Measurements from ENCODE around the gene DCC. TPM values are rescaled to one million over a fixed set of nuclear protein-coding genes. Genes with fewer than 3 reads are reported as not detected.

Gene DCC
- total RNA-seq, 1 donor from 2014 or later: 14.7 TPM

DNA sequence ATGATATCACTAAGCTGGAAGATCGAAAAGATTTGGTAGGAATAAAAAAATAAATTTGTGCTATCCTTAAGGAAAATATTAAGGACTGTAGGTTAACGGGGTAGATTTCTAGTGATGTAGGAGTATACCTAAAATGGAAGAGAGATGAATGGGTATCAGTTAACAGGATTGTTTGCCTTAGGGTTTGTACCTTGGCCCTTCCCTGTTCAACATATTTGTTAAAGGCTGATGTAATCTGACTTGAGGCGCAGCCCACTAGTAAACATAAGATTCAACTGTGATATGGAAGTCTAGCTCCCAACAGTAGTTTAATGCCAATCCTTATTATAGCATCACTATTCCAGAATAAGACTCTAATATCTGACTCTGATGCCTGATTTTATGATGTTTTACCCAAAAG, 685.2 kb downstream of the DCC start:
- Mint-ChIP-seq H3K9me3 (ENCODE audit: unreplicated experiment) (no peaks in the 10 kb centered on the region), H3K4me1 (ENCODE audit: unreplicated experiment) (no peaks in the 10 kb centered on the region), H3K27me3 (ENCODE audit: unreplicated experiment) (peaks cover 2% of the 10 kb centered on the region), H3K4me3 (ENCODE audit: unreplicated experiment) (no peak overlapping the region), H3K36me3 (ENCODE audit: low read depth, unreplicated experiment) (no peaks in the 10 kb centered on the region), H3K27ac (ENCODE audit: unreplicated experiment) (no peak overlapping the region)
- TF ChIP-seq, protein P1, sequence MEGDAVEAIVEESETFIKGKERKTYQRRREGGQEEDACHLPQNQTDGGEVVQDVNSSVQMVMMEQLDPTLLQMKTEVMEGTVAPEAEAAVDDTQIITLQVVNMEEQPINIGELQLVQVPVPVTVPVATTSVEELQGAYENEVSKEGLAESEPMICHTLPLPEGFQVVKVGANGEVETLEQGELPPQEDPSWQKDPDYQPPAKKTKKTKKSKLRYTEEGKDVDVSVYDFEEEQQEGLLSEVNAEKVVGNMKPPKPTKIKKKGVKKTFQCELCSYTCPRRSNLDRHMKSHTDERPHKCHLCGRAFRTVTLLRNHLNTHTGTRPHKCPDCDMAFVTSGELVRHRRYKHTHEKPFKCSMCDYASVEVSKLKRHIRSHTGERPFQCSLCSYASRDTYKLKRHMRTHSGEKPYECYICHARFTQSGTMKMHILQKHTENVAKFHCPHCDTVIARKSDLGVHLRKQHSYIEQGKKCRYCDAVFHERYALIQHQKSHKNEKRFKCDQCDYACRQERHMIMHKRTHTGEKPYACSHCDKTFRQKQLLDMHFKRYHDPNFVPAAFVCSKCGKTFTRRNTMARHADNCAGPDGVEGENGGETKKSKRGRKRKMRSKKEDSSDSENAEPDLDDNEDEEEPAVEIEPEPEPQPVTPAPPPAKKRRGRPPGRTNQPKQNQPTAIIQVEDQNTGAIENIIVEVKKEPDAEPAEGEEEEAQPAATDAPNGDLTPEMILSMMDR (IDR thresholded peaks at IDR 0.05; ENCODE audit: unreplicated experiment): no peak
- DNase-seq (ENCODE audit: low spot score): no peak

DNA sequence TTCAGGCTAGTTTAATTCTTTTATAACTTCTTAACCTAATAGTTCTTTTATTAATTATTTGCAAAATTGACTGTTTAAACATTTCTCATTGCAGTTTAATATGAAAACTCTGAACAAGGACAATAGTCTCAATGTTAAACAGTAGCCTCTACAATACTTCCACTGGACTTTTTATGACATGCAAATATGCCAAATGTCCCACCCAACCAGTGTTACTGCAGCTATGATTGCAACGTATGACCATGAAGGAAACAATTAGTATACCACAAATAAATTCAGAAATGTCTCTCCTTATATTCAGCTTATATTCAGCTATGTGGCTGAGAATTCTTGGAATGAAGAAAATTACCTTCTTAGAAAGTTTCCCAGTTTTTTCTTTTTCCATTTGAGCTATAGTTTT, 688.6 kb downstream of the DCC start:
- H3K4me1 Mint-ChIP-seq (ENCODE audit: unreplicated experiment): no peaks in the 10 kb centered on the region
- TF ChIP-seq, protein P1 (IDR thresholded peaks at IDR 0.05; ENCODE audit: unreplicated experiment): no peak
- no peak overlapping the region for H3K4me3 Mint-ChIP-seq (ENCODE audit: unreplicated experiment)
- DNase-seq (ENCODE audit: low spot score): no peak
- no peaks in the 10 kb centered on the region for H3K36me3 Mint-ChIP-seq (ENCODE audit: low read depth, unreplicated experiment)
- no peak overlapping the region for H3K27ac Mint-ChIP-seq (ENCODE audit: unreplicated experiment)
- peaks cover 2% of the 10 kb centered on the region for H3K27me3 Mint-ChIP-seq (ENCODE audit: unreplicated experiment)
- no peaks in the 10 kb centered on the region for H3K9me3 Mint-ChIP-seq (ENCODE audit: unreplicated experiment)

DNA sequence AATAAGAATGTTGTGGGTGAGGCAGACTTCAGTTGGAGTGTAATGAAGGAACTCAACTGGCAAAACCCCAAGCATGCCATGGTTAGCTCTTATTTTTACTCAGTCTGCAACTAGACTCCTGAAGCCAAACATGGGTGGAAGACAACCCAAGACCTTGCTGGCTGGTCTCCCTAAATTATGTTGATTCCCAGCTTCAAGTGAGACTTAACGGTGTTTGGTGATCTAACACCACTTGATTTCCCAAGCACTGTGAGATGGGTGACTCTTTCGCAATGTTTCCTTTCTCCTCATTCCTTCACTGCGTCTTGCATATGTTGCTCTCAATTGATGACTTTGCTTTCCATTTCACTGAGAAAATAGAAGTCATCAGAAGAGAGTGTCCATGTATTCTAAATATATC, 693.1 kb downstream of the DCC start:
- TF ChIP-seq, protein P1 (IDR thresholded peaks at IDR 0.05; ENCODE audit: unreplicated experiment): no peak
- Mint-ChIP-seq H3K9me3 (ENCODE audit: unreplicated experiment) (no peaks in the 10 kb centered on the region), H3K27ac (ENCODE audit: unreplicated experiment) (no peak overlapping the region)

DNA sequence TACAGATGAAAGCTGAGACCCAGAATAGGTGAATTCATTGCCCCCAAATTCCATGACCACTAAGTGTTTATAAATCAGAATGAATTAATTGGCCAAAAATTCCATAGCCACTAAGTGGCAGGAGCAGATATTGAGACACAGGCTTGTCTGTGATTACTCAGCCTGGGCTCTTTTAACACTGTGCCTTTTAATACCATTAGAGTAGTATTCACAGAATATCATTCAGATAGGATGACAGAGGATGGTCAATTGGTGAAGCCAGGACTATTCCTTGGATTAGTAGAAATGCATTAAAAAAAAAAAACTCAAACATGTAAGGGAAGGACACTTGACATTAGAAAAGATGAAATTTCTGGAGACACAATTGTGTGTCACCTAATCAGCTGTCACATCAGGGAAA, 698.6 kb downstream of the DCC start:
- TF ChIP-seq, protein P1 (IDR thresholded peaks at IDR 0.05; ENCODE audit: unreplicated experiment): no peak

More for the DNA sequence above, 693.1 kb downstream of the DCC start:
- no peak for DNase-seq (ENCODE audit: low spot score)
- Mint-ChIP-seq H3K4me3 (ENCODE audit: unreplicated experiment) (no peak overlapping the region), H3K4me1 (ENCODE audit: unreplicated experiment) (no peaks in the 10 kb centered on the region), H3K36me3 (ENCODE audit: low read depth, unreplicated experiment) (no peaks in the 10 kb centered on the region), H3K27me3 (ENCODE audit: unreplicated experiment) (no peaks in the 10 kb centered on the region)

DNA sequence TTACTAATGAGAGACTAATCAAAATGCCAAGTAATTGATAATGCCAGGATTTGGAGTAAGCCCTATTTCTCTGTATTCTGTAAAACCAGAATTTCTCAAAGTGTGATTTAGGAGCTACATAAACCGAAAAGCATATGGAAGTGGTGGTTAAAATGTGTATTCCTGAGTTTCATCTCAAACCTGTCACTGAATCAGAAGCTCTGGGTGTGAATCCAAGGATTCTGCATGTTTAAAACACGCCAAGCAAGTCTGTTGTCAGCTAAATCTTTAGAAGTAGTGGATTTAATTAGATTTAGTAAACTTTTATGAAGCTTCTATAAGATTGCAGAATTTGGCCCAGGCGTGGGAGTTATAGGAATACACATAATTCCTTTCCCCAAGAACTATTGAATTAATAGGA, 700.3 kb downstream of the DCC start:
- Mint-ChIP-seq H3K9me3 (ENCODE audit: unreplicated experiment) (no peaks in the 10 kb centered on the region), H3K27me3 (ENCODE audit: unreplicated experiment) (peaks cover 1% of the 10 kb centered on the region), H3K4me1 (ENCODE audit: unreplicated experiment) (no peaks in the 10 kb centered on the region), H3K27ac (ENCODE audit: unreplicated experiment) (no peak overlapping the region), H3K4me3 (ENCODE audit: unreplicated experiment) (no peak overlapping the region), H3K36me3 (ENCODE audit: low read depth, unreplicated experiment) (no peaks in the 10 kb centered on the region)
- TF ChIP-seq, protein P1 (IDR thresholded peaks at IDR 0.05; ENCODE audit: unreplicated experiment): no peak
- DNase-seq (ENCODE audit: low spot score): no peak

More for the DNA sequence above, 698.6 kb downstream of the DCC start:
- H3K4me1 Mint-ChIP-seq (ENCODE audit: unreplicated experiment): no peaks in the 10 kb centered on the region
- DNase-seq (ENCODE audit: low spot score): no peak
- no peak overlapping the region for H3K27ac Mint-ChIP-seq (ENCODE audit: unreplicated experiment)
- H3K4me3 Mint-ChIP-seq (ENCODE audit: unreplicated experiment): no peak overlapping the region
- H3K36me3 Mint-ChIP-seq (ENCODE audit: low read depth, unreplicated experiment): no peaks in the 10 kb centered on the region
- peaks cover 1% of the 10 kb centered on the region for H3K27me3 Mint-ChIP-seq (ENCODE audit: unreplicated experiment)
- no peaks in the 10 kb centered on the region for H3K9me3 Mint-ChIP-seq (ENCODE audit: unreplicated experiment)

Measured in endothelial cell (in vitro differentiated cells).